Nephron progenitor cell (in vitro differentiated cells): ENCODE results near the gene BPIFB4.

Experiments used
- DNase-seq: peaks from one replicate; pipeline ENCODE4 v3.0.0; 2021
- H3K27ac Mint-ChIP-seq: 2 replicates; pipeline ENCODE4 v1.8.0; 2021; ENCODE audit warnings: mild to moderate bottlenecking, moderate library complexity, mixed read lengths
- H3K27me3 Mint-ChIP-seq: 2 replicates; pipeline ENCODE4 v1.8.0; 2021; ENCODE audit warnings: mild to moderate bottlenecking, low read depth, mixed read lengths; ENCODE audit not compliant: poor library complexity
- H3K36me3 Mint-ChIP-seq: 2 replicates; pipeline ENCODE4 v1.8.0; 2021; ENCODE audit warnings: low read depth, mixed read lengths
- H3K4me1 Mint-ChIP-seq: 2 replicates; pipeline ENCODE4 v1.8.0; 2021; ENCODE audit warnings: mixed read lengths
- H3K4me3 Mint-ChIP-seq: 2 replicates; pipeline ENCODE4 v1.8.0; 2021; ENCODE audit warnings: mild to moderate bottlenecking, moderate library complexity, mixed read lengths
- H3K9me3 Mint-ChIP-seq: 2 replicates; pipeline ENCODE4 v1.8.0; 2021; ENCODE audit warnings: mild to moderate bottlenecking, moderate library complexity, mixed read lengths
- CTCF ChIP-seq: fragments of 200-600 bp; sonication (generic); IDR thresholded peaks from 2 replicates; pipeline ENCODE4 v1.5.0; 2021; ENCODE audit warnings: antibody characterized with exemption

BPIFB4 gene

DNA sequence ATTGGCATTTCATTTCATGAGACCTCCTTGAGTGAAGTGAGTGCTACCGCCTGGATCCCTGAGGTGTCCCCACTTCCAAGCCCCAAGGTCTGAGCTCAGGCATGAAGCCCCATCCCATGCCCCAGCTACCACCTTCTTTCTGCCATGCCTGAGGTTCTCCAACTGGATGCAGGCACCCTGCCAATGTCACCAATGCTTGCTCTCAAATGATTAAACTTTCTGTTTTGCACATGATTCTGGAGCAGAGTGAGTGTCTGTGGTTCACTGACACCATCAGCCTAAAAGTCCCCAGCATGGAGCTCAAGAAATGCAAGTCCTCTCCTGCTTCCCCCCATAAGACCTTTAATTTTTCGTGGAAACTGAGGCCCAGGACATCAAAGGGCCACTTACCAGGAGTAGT lies 44.8 kb downstream of the BPIFB4 start:
- peaks cover 11% of the 10 kb centered on the region for H3K9me3 Mint-ChIP-seq
- H3K4me1 Mint-ChIP-seq: no peaks in the 10 kb centered on the region
- DNase-seq: no peak
- no peak overlapping the region for H3K4me3 Mint-ChIP-seq
- H3K36me3 Mint-ChIP-seq: no peaks in the 10 kb centered on the region
- H3K27ac Mint-ChIP-seq: no peak overlapping the region
- H3K27me3 Mint-ChIP-seq: peaks cover 33% of the 10 kb centered on the region
- TF ChIP-seq CTCF: no peak

DNA sequence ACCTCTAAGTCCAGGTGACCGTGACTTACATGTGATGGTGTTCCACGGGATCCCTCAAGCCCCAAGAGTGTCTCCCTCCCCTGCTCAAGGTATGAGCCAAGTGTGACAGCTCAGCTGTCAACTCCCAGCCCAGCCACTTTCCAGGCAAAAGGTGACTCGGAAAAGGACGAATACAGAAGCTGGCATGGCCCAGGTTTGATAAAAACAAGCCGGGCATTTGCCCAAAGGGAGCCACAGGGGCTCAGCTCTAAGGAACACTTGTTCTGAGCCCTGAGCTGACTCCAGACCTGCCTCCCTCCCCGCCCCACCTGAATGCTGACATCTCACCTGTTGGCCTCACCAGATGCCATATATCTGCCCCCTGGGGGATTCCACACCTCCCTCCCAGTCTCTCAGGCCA lies 45.6 kb downstream of the BPIFB4 start:
- Mint-ChIP-seq H3K4me3 (no peak overlapping the region), H3K4me1 (no peaks in the 10 kb centered on the region), H3K9me3 (peaks cover 11% of the 10 kb centered on the region), H3K27me3 (peaks cover 36% of the 10 kb centered on the region), H3K27ac (no peak overlapping the region), H3K36me3 (no peaks in the 10 kb centered on the region)
- no peak for DNase-seq
- no peak for TF ChIP-seq CTCF

DNA sequence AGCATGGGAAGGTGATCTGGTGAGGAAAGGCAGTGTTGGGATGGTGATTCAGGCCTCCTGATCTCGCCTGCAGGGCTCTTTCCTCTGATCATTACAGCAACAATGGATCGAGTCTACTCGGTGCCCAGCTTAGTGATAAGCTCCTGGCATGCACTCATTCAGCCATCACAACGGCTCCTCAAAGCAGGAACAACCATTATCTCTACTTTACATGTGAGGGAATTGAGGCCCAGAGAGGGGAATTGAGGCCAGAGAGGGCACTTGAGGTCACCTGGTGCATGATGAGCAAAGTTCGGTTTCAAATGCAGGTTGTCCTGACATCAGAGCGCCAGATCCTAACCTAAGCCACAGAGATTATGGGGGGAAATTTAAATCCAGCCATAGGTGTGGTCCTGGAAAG lies 46.5 kb downstream of the BPIFB4 start:
- Mint-ChIP-seq H3K4me3 (no peak overlapping the region), H3K9me3 (peaks cover 11% of the 10 kb centered on the region), H3K27me3 (peaks cover 36% of the 10 kb centered on the region), H3K27ac (no peak overlapping the region), H3K4me1 (no peaks in the 10 kb centered on the region), H3K36me3 (no peaks in the 10 kb centered on the region)
- no peak for TF ChIP-seq CTCF
- DNase-seq: no peak

DNA sequence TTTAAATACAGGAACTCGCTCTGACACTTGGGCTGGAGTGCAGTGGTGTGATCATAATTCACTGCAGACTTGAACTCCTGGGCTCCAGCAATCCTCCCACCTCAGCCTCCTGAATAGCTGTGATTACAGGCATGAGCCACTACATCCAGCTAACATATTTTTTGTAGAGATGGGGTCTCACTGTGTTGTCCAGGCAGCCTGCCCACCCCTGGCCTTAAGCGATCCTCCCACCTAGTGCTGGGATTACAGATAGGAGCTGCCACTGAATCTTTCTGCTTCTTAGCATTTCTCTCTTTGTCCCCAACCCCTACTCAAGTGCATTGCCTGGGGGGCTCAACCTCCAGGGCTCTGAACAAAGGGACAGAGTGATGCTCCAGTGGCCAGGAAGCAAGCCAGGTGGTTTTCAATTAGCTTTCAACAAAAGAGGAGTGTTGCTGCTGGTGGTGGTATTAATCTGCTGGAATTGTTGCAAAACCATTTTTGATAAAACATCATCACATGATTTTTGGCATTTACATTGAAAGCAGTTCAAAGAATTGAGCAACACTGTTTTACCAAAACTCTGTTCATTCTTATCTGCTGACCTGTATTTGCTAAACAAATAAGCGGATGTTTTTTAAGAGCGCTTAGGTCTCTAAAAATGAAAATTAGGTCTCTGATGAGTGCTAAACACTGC lies 48.1 kb downstream of the BPIFB4 start:
- Mint-ChIP-seq H3K27me3 (peaks cover 34% of the 10 kb centered on the region), H3K27ac (no peak overlapping the region), H3K4me1 (no peaks in the 10 kb centered on the region), H3K36me3 (no peaks in the 10 kb centered on the region), H3K4me3 (no peak overlapping the region), H3K9me3 (peaks cover 4% of the 10 kb centered on the region)
- no peak for TF ChIP-seq CTCF
- no peak for DNase-seq

DNA sequence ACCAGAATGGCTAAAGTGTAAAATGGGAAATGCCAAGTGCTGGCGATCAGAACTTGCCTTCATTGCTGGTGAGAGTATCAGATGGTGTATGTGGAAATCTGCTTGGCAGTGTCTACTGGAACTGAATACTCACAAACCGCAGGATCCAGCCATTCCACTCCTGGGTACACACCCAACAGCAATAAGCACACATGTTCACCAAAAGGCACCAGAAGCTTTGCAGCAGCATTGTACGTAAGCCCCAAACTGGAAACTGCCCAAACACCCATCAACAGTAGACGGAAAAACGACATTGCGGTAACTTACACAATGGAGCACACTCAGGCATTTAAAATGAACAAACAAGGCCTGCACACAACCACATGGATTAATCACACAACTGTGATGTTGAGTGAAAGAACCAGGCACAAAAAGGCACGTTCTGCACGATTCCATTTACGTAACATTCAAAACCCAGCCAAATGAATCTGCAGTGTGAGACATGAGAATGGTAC lies 51.2 kb downstream of the BPIFB4 start:
- Mint-ChIP-seq H3K4me3 (no peak overlapping the region), H3K36me3 (no peaks in the 10 kb centered on the region), H3K9me3 (no peaks in the 10 kb centered on the region), H3K4me1 (peaks cover 6% of the 10 kb centered on the region), H3K27me3 (peaks cover 18% of the 10 kb centered on the region), H3K27ac (no peak overlapping the region)
- DNase-seq: no peak
- no peak for TF ChIP-seq CTCF

DNA sequence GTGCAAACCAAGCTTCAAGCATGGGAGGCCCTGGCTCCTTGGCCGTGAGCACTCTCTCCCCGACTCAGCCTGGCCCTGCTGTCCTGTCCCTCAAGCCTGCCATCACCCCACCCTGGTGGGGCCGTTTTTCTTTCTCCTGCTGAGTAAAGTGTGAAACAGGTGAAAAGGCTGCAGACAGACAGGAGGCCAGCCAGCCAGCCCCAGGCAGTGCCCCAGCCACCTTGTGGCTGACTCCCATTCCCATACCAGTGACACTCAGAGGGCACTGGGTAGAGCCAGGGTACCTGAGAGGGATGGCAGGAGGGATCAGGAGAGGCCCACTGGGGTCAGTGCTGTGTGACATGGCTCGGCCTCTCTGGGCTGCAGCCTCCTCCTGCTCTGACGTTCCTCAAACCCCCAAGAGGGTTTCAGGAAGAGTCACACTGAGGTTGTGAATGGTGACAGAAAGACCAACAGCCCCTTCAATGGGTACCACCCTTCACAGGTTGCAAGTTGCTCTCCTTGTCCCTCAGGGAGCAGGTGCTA lies 52.6 kb downstream of the BPIFB4 start:
- no peak overlapping the region for H3K27ac Mint-ChIP-seq
- H3K4me1 Mint-ChIP-seq: peaks cover 6% of the 10 kb centered on the region
- H3K36me3 Mint-ChIP-seq: no peaks in the 10 kb centered on the region
- no peak for DNase-seq
- peaks cover 20% of the 10 kb centered on the region for H3K27me3 Mint-ChIP-seq
- no peaks in the 10 kb centered on the region for H3K9me3 Mint-ChIP-seq
- no peak overlapping the region for H3K4me3 Mint-ChIP-seq
- no peak for TF ChIP-seq CTCF
